Kidney glomerular epithelial cell (primary cell): ENCODE results near the gene ABCG8.

Experiments
- DNase-seq: peaks from one replicate; lab custom pipeline; 2025; lab: John Stamatoyannopoulos, UW

The ABCG8 gene

GRCh38 chr2:43924463-43924862 lies 85.7 kb downstream of the ABCG8 start:
- DNase-seq = no peak

- no peak for DNase-seq
Observed at GRCh38 chr2:43925431-43925830, 86.7 kb downstream of the ABCG8 start.

- no peak for DNase-seq
Observed at GRCh38 chr2:43927442-43927841, 88.7 kb downstream of the ABCG8 start.

GRCh38 chr2:43931293-43931692 lies 92.5 kb downstream of the ABCG8 start:
- no peak for DNase-seq
